Measurements from ENCODE around the gene PTGER3. TPM values are rescaled to one million over a fixed set of nuclear protein-coding genes. Genes with fewer than 3 reads are reported as not detected.

Gene PTGER3
- total and polyA plus RNA-seq, 10 of the 15 experiments (the other 5 are each of a cell fraction or from before 2014, with no cell fraction given) = under 0.01 to 0.04 (median 0.02) TPM; not detected in 7

DNA sequence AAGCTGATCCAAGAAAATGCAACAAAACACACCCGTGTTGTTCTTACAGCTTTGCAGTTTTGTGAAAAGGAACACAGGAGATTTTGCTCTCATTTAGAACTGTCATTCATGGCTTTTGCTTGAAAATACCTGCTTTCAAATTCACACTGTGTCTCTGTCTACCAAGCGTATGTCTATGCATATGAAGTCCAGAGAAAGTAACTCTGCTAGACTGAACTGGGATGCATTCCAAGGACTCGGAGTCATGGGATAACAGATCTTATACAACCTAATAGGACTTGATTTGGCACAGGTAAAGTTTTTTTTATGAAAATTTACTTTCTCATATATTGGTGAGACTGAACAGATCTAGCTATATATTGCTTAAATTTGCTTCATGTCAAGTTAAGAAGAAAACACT is 102.4 kb downstream of the PTGER3 start (continued):
- TF ChIP-seq PAX8 (IDR thresholded peaks at IDR 0.05) (no peak), HCFC1 (IDR thresholded peaks at IDR 0.05; ENCODE audit: low read length) (no peak), BACH1 (IDR thresholded peaks at IDR 0.05; ENCODE audit: borderline replicate concordance) (no peak), IKZF2 (IDR thresholded peaks at IDR 0.05) (no peak), SREBF2 (IDR thresholded peaks at IDR 0.05; ENCODE audit: low read length) (no peak)

DNA sequence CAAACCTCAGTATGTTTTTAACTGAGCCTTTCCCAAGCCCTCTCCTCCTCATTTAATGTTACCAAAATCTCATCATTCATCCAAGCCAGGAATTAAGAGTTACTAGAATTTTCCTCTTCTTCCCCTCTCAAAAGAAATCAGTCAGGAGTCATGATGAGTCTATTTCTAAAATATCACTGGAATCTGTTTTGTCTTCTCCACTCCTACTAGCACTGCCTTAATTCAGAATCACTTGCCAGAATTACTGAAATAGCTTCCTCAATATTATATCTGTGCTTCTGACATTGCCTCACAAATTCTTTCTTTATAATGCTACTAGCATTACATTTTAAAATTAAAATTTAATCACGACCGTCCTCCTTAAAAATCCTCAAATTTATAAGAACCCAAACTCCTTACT is 106.1 kb downstream of the PTGER3 start:
- no peak overlapping the region for H3K4me2 ChIP-seq (ENCODE audit: control insufficient read depth, insufficient read depth)
- in situ Hi-C loops (cut with MboI) = no loop called here
- 13% methylated on average over 2 of the region's 2 CpGs for WGBS (ENCODE audit: insufficient coverage, insufficient replicate concordance, low lambda C conversion rate, missing lambda C conversion rate)
- H3K36me3 ChIP-seq (ENCODE audit: control insufficient read depth in 2 of 2, insufficient read depth in 2 of 2, low read length in 1 of 2) = no peaks in the 10 kb centered on the region
- DNase-seq (ENCODE audit: low read depth, low spot score) (no peak), FAIRE-seq (no peak), ATAC-seq (no peak)
- H3K9ac ChIP-seq (ENCODE audit: control insufficient read depth, insufficient read depth, low read length) = no peak overlapping the region
- no peaks in the 10 kb centered on the region for H3K27me3 ChIP-seq (replicated peaks in 1 of 2; ENCODE audit: control insufficient read depth in 2 of 2, insufficient read depth in 2 of 2, low read length in 1 of 2)
- no peaks in the 10 kb centered on the region for H4K20me1 ChIP-seq (ENCODE audit: control insufficient read depth, insufficient read depth)
- no peaks in the 10 kb centered on the region for H3K4me1 ChIP-seq (ENCODE audit: control insufficient read depth, insufficient read depth, low read length)
- RAD21 ChIA-PET (ENCODE audit: unreplicated experiment) = no interaction called here
- no peak overlapping the region for H2AFZ ChIP-seq (ENCODE audit: control insufficient read depth, low read depth, low read length)
- SMC1A ChIA-PET (ENCODE audit: uncharacterized antibody, unreplicated experiment) = no interaction called here
- no peaks in the 10 kb centered on the region for H3K9me3 ChIP-seq (replicated peaks; ENCODE audit: control insufficient read depth, insufficient read depth, low read length)
- no peak overlapping the region for H3K27ac ChIP-seq (ENCODE audit: control insufficient read depth, insufficient read depth)
- POLR2A ChIA-PET = no interaction called here
- TF ChIP-seq ATF2 (IDR thresholded peaks at IDR 0.05; ENCODE audit: low read length) (no peak), REST (IDR thresholded peaks at IDR 0.05; ENCODE audit: low read depth, low read length) (no peak), JUNB (IDR thresholded peaks at IDR 0.05) (no peak), CUX1 (IDR thresholded peaks at IDR 0.05; ENCODE audit: insufficient replicate concordance, low read depth, low read length) (no peak), ZZZ3 (IDR thresholded peaks at IDR 0.05; ENCODE audit: control insufficient read depth, insufficient read length, low read depth) (no peak), RUNX3 (IDR thresholded peaks at IDR 0.05; ENCODE audit: low read length) (no peak), CBX5 (IDR thresholded peaks at IDR 0.05; ENCODE audit: low read depth) (no peak), NR2C2 (IDR thresholded peaks at IDR 0.05; ENCODE audit: borderline replicate concordance, control insufficient read depth, insufficient read length, low read depth) (no peak), NFYA (IDR thresholded peaks at IDR 0.05; ENCODE audit: borderline replicate concordance, low read depth, low read length) (no peak)
- CTCF ChIA-PET = no interaction called here
- no peak overlapping the region for H3K4me3 ChIP-seq
- intact Hi-C loops (cut with micrococcal nuclease; ENCODE audit: unreplicated experiment) = no loop called here
- no peaks in the 10 kb centered on the region for H3K79me2 ChIP-seq (ENCODE audit: control insufficient read depth, insufficient read depth, low read length)
- no TSS peak for BruUV-seq (replicated peaks)

Data from GM12878 (cell line).